ENCODE results near the gene NLE1. TPM values are rescaled to one million over a fixed set of nuclear protein-coding genes. Genes with fewer than 3 reads are reported as not detected.
A peak's percentile ranks its signal among the peaks of the same experiment; 100 is the strongest.

Gene NLE1
- total RNA-seq, 1 donor from 2014 or later, result 25.8 TPM

DNA sequence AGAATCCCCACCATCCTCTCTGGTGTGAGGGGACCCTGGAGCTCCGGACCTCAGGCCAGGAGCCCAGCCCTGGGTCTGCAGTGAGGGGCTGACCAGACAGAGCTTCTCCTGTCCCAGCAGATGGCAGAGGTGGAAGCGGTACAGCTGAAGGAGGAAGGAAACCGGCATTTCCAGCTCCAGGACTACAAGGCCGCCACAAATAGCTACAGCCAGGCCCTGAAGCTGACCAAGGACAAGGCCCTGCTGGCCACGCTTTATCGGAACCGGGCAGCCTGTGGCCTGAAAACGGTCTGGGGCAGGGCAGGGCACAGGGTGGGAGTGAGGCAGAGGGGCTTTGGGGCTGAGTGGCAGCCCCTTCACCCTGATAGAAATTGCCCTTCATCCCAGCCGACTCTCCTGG is 6.0 kb upstream of the NLE1 start:
- H3K4me1 ChIP-seq, result no peaks in the 10 kb centered on the region
- no peak for TF ChIP-seq POLR2A (IDR thresholded peaks at IDR 0.05)
- TF ChIP-seq, protein P1, sequence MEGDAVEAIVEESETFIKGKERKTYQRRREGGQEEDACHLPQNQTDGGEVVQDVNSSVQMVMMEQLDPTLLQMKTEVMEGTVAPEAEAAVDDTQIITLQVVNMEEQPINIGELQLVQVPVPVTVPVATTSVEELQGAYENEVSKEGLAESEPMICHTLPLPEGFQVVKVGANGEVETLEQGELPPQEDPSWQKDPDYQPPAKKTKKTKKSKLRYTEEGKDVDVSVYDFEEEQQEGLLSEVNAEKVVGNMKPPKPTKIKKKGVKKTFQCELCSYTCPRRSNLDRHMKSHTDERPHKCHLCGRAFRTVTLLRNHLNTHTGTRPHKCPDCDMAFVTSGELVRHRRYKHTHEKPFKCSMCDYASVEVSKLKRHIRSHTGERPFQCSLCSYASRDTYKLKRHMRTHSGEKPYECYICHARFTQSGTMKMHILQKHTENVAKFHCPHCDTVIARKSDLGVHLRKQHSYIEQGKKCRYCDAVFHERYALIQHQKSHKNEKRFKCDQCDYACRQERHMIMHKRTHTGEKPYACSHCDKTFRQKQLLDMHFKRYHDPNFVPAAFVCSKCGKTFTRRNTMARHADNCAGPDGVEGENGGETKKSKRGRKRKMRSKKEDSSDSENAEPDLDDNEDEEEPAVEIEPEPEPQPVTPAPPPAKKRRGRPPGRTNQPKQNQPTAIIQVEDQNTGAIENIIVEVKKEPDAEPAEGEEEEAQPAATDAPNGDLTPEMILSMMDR (IDR thresholded peaks at IDR 0.05), result no peak
- TF ChIP-seq POLR2AphosphoS5 (IDR thresholded peaks at IDR 0.05; ENCODE audit: insufficient read depth in 1 of 2, low read depth in 1 of 2), result no peak
- H3K9me3 ChIP-seq, result no peaks in the 10 kb centered on the region
- no peaks in the 10 kb centered on the region for H3K27me3 ChIP-seq
- DNase-seq (ENCODE audit: extremely low spot score in 2 of 2), result no peak
- H3K27ac ChIP-seq, result no peak overlapping the region
- H3K36me3 ChIP-seq, result no peaks in the 10 kb centered on the region
- H3K4me3 ChIP-seq, result no peak overlapping the region
- intact Hi-C loops (cut with DNase I), result no loop called here

DNA sequence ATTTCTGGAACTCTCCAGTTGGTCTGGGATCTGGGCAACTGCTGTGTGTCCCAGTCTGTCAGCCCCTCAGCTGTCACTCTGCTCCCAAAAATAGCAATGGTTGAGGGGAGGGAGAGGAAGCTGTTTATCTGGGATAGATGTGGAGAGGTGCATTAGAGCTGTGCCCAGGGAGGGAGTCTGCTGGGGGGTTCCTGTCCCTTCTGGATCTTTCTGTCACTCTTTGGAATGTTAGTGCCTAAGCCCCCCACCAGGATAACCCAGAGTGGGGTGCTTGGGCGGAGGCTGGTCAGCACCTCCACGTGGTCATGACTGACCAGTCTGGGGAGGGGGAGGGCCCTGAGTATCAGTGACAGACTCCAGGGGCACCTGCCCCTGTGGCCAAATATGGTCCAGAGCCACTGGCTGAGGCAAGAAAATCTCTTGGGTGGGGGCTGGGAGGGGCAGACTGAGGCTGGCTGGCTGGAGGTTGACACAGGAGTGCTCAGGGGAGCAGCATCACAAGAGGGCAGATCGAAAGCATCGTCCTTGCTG is 5.3 kb upstream of the NLE1 start, which contains the start of gene UNC45B:
UNC45B (plus strand) TSS at position 443 of the 531 bp plus-strand sequence. CDS start 447 bp downstream, outside the sequence.
- intact Hi-C loops (cut with DNase I), result no loop called here
- H3K9me3 ChIP-seq, result no peaks in the 10 kb centered on the region
- H3K4me1 ChIP-seq, result peaks cover 1% of the 10 kb centered on the region
- no peak for DNase-seq (ENCODE audit: extremely low spot score in 2 of 2)
- TF ChIP-seq POLR2A (IDR thresholded peaks at IDR 0.05) (no peak), POLR2AphosphoS5 (IDR thresholded peaks at IDR 0.05; ENCODE audit: insufficient read depth in 1 of 2, low read depth in 1 of 2) (no peak)
- TF ChIP-seq, protein P1 (IDR thresholded peaks at IDR 0.05), result no peak
- no peaks in the 10 kb centered on the region for H3K36me3 ChIP-seq
- no peak within 1 kb of the TSS for H3K27ac ChIP-seq
- H3K4me3 ChIP-seq, result no peak within 1 kb of the TSS
- no peaks in the 10 kb centered on the region for H3K27me3 ChIP-seq

DNA sequence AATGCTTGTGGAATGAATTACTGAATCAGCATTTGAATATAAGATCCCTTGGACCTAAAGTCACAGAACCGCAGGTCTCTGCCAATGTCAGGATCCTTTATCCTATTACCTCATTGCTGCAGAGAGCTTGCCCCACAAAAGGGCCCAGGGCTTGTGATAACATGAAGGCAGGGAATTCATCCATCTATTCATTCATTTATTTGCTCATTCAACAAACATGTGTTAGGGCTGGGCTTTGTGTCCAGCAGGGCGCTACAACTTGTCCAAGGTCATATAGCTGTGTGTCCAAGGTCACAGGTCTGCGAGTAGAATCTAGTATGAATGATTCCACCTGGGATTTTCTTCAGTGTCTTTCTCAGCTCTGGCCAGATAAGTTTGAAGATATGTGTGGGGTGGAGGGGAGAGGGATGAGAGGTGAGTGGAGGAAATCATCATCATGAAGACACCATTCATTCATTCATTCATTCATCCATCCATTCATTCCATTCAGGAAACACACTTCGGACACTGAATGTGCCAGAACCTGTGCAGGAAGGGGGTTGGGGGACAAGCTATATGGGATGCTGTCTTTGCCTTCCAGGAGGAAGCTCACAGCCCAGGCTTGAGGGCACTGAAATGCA is 4.2 kb upstream of the NLE1 start:
- no peak overlapping the region for H3K4me3 ChIP-seq
- TF ChIP-seq POLR2A (IDR thresholded peaks at IDR 0.05) (no peak), POLR2AphosphoS5 (IDR thresholded peaks at IDR 0.05; ENCODE audit: insufficient read depth in 1 of 2, low read depth in 1 of 2) (no peak)
- TF ChIP-seq, protein P1 (IDR thresholded peaks at IDR 0.05), result no peak
- DNase-seq (ENCODE audit: extremely low spot score in 2 of 2), result no peak
- H3K9me3 ChIP-seq, result no peaks in the 10 kb centered on the region
- peaks cover 9% of the 10 kb centered on the region for H3K4me1 ChIP-seq
- no peak overlapping the region for H3K27ac ChIP-seq
- no peaks in the 10 kb centered on the region for H3K27me3 ChIP-seq
- intact Hi-C loops (cut with DNase I), result no loop called here
- H3K36me3 ChIP-seq, result no peaks in the 10 kb centered on the region

DNA sequence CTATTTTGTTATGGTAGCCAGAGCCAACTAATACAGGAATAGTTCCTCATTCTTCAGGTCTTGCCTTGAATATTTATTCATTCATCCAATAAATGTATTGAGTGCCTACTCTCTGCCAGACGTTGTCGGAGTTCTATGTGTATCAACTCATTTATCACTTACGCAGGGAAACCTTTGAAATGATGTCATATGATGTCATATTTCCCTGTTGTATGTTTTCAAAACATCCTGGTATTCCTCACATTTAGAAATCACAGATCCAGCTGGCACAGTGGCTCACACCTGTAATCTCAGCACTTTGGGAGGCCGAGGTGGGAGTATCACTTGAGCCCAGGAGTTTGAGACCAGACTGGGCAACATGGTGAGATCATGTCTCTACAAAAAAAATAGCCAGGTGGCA is 2.7 kb upstream of the NLE1 start:
- Histone ChIP-seq H3K27ac (no peak overlapping the region), H3K4me3 (no peak overlapping the region), H3K36me3 (no peaks in the 10 kb centered on the region), H3K9me3 (no peaks in the 10 kb centered on the region), H3K4me1 (peaks cover 23% of the 10 kb centered on the region), H3K27me3 (no peaks in the 10 kb centered on the region)
- no peak for DNase-seq (ENCODE audit: extremely low spot score in 2 of 2)
- TF ChIP-seq POLR2A (IDR thresholded peaks at IDR 0.05) (no peak), POLR2AphosphoS5 (IDR thresholded peaks at IDR 0.05; ENCODE audit: insufficient read depth in 1 of 2, low read depth in 1 of 2) (no peak)
- TF ChIP-seq, protein P1 (IDR thresholded peaks at IDR 0.05), result no peak
- intact Hi-C loops (cut with DNase I), result no loop called here

DNA sequence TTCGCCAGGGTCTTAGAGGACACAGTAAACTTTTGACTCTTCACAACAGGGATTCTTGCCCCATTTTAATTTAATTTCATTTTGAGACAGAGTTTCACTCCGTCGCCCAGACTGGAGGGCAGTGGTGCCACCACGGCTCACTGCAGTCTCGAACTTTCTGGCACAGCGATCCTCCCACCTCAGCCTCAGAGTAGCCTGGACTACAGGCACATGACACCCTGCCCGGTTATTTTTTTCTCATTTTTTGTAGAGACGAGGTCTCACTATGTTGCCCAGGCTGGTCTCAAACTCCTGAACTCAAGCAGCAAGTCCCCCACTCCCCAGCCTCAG is 329 bp upstream of the NLE1 start:
- Histone ChIP-seq H3K27ac (no peak overlapping the region), H3K36me3 (peaks cover 0 to 18% of the 10 kb centered on the region in 2 donors), H3K9me3 (no peaks in the 10 kb centered on the region), H3K4me1 (peaks cover 23% of the 10 kb centered on the region), H3K4me3 (peak overlapping the region; percentile 86 to 89), H3K27me3 (no peaks in the 10 kb centered on the region)
- TF ChIP-seq, protein P1 (IDR thresholded peaks at IDR 0.05), result peak in 1 of 3 experiments; percentile 6
- no peak for TF ChIP-seq POLR2AphosphoS5 (IDR thresholded peaks at IDR 0.05; ENCODE audit: insufficient read depth in 1 of 2, low read depth in 1 of 2)
- intact Hi-C loops (cut with DNase I), result no loop called here
- no peak for DNase-seq (ENCODE audit: extremely low spot score in 2 of 2)
